OCI-LY7 (cell line): Measurements from ENCODE around the gene KIRREL3.

Experiments used
- EZH2phosphoT487 ChIP-seq: fragments of 200-600 bp; sonication (generic); IDR thresholded peaks from 2 replicates; pipeline ENCODE4 v1.6.1; 2018; ENCODE audit warnings: low read depth, borderline replicate concordance, mild to moderate bottlenecking, mixed run types, antibody characterized with exemption, low read length, moderate library complexity, mixed read lengths
- TF ChIP-seq, protein P1 (sequence below): fragments of 200-600 bp; sonication (generic); conservative IDR thresholded peaks from 2 replicates; pipeline ENCODE4 v1.5.1; 2014; ENCODE audit warnings: mild to moderate bottlenecking, antibody characterized with exemption, low read length, moderate library complexity, mixed read lengths

DNA sequence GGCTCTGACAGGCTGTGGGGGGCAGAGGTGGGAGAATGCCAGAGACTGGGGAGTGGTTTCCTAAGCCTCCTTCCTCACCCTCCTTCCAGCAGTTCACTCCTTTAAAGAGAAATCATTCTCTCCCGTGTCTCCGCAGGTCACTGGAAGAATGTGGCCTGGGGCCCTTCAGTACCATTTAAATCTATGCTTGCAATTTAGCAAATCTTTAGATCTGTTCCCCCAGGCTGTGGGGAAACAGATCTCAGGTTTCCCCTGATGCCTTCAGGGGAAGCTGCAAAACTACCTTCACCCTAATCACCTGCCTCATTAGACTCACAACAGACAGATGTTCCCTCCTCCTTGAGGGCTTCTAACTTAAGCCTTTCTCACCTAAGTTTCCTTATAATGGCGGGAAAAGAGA lies 55.3 kb downstream of the KIRREL3 start:
- TF ChIP-seq, protein P1, sequence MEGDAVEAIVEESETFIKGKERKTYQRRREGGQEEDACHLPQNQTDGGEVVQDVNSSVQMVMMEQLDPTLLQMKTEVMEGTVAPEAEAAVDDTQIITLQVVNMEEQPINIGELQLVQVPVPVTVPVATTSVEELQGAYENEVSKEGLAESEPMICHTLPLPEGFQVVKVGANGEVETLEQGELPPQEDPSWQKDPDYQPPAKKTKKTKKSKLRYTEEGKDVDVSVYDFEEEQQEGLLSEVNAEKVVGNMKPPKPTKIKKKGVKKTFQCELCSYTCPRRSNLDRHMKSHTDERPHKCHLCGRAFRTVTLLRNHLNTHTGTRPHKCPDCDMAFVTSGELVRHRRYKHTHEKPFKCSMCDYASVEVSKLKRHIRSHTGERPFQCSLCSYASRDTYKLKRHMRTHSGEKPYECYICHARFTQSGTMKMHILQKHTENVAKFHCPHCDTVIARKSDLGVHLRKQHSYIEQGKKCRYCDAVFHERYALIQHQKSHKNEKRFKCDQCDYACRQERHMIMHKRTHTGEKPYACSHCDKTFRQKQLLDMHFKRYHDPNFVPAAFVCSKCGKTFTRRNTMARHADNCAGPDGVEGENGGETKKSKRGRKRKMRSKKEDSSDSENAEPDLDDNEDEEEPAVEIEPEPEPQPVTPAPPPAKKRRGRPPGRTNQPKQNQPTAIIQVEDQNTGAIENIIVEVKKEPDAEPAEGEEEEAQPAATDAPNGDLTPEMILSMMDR, result no peak
- no peak for TF ChIP-seq EZH2phosphoT487
